BJ (cell line): ENCODE measurements around the gene MAP2K5. TPM values are rescaled to one million over a fixed set of nuclear protein-coding genes. Genes with fewer than 3 reads are reported as not detected.

Source experiments
- CTCF ChIA-PET: fragments of 350-600 bp; formaldehyde crosslinking; extraction: SDS; loops from one replicate; lab custom pipeline; 2021; ENCODE audit warnings: antibody characterized with exemption, inconsistent platforms; lab: Yijun Ruan, JAX
- POLR2A ChIA-PET: fragments of 300-600 bp; sonication (Branson Sonifier 250); formaldehyde crosslinking; extraction: SDS; loops from one replicate; lab custom pipeline; 2021; ENCODE audit warnings: antibody characterized with exemption; lab: Charles Lee
- DNase-seq: peaks from one replicate; pipeline ENCODE4 v3.0.0-alpha.2; 2011; ENCODE audit warnings: low read depth
- H3K27me3 ChIP-seq: 2 replicates; pipeline ENCODE4 v1.6.0; 2011; ENCODE audit warnings: low read length; ENCODE audit not compliant: control insufficient read depth, insufficient read depth
- H3K36me3 ChIP-seq: 2 replicates; pipeline ENCODE4 v1.5.1; 2011; ENCODE audit warnings: low read length; ENCODE audit not compliant: control insufficient read depth, insufficient read depth
- H3K4me3 ChIP-seq: 2 replicates; pipeline ENCODE4 v1.5.1; 2011; ENCODE audit warnings: low read depth, mild to moderate bottlenecking, control low read depth, low read length
- polyA plus RNA-seq: library from polyadenylated mRNA; depleted of rRNA; stranded (reverse); fragments of >200 nt; gene quantifications from 2 replicates; pipeline ENCODE4 v1.2.3, GENCODE V29; 2011
- TF ChIP-seq, protein P1 (sequence below): IDR thresholded peaks from 2 replicates; pipeline ENCODE4 v1.5.1; 2011; ENCODE audit warnings: low read depth, mild to moderate bottlenecking, control low read depth, inconsistent platforms, low read length, moderate library complexity; ENCODE audit not compliant: insufficient read depth

The MAP2K5 gene
- polyA plus RNA-seq, 1 experiment = 5.6 TPM

DNA sequence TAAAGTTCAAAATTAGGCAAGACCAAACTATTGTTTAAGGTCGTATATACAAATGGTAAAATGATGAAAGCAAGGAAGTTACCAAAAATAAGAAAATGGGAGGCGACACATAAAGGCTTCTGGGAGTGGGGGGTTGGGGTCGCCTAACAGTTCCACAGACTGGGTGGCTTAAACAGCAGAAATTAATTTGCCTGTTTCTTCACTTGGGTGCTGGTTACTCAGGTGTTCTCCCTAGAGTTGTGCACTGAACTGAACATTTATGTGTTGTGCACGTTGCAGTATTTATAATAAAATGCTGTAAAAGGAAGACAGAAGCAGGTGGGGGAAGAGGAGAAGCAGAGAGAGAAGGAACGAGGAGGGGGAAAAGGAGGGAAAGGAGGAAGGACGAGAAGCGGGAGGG lies 307.8 kb downstream of the MAP2K5 start:
- Histone ChIP-seq H3K4me3 (no peak overlapping the region), H3K27me3 (no peaks in the 10 kb centered on the region), H3K36me3 (no peaks in the 10 kb centered on the region)
- CTCF ChIA-PET = no interaction called here
- no peak for DNase-seq
- TF ChIP-seq, protein P1, sequence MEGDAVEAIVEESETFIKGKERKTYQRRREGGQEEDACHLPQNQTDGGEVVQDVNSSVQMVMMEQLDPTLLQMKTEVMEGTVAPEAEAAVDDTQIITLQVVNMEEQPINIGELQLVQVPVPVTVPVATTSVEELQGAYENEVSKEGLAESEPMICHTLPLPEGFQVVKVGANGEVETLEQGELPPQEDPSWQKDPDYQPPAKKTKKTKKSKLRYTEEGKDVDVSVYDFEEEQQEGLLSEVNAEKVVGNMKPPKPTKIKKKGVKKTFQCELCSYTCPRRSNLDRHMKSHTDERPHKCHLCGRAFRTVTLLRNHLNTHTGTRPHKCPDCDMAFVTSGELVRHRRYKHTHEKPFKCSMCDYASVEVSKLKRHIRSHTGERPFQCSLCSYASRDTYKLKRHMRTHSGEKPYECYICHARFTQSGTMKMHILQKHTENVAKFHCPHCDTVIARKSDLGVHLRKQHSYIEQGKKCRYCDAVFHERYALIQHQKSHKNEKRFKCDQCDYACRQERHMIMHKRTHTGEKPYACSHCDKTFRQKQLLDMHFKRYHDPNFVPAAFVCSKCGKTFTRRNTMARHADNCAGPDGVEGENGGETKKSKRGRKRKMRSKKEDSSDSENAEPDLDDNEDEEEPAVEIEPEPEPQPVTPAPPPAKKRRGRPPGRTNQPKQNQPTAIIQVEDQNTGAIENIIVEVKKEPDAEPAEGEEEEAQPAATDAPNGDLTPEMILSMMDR = no peak
- POLR2A ChIA-PET = no interaction called here

DNA sequence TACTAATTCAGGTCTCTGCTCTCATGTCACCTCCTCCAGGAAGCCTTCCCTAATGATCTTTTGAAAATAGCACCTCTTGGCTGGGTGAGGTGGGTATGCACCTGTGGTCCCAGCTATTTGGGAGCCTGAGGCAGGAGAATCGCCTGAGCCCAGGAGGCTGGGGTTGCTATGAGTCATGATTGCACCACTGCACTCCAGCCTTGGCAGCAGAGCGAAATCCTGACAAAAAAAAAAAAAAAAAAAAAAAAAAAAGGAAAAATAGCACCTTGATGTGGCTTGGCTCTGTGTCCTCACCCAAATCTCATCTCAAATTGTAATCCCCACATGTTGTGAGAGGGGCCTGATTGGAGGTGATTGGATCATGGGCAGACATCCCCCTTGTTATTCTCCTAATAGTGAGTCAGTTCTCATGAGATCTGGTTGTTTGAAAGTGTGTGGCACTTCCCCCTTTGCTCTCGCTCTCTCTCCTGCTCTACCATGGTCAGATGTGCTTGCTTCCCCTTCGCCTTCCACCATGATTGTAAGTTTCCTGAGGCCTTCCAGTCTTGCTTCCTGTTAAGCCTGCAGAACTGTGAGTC lies 308.6 kb downstream of the MAP2K5 start:
- no peak overlapping the region for H3K4me3 ChIP-seq
- ChIA-PET CTCF (no interaction called here), POLR2A (no interaction called here)
- TF ChIP-seq, protein P1 = no peak
- DNase-seq = no peak
- no peaks in the 10 kb centered on the region for H3K27me3 ChIP-seq
- H3K36me3 ChIP-seq = no peaks in the 10 kb centered on the region

DNA sequence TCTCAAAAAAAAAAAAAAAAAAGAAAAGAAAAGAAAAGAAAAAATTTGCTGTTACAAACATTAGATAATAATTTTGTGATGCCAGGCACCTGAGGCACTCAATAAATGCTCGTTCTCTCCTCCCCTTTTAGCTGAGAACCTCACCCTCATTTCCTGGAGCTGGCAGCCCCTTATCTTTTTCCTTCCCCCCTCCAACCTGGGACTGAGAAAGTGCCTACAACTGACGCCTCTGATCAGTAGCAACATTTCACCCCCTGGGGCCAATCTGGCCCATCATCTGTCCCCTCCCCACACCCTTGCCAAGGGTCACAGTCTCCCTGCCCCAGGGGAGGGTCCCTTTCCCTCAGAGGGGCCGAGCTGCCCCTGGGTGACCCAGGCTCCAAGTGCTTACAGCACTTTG lies 309.9 kb downstream of the MAP2K5 start:
- TF ChIP-seq, protein P1 = no peak
- ChIA-PET CTCF (interaction anchor here (0.8 to 2.4 kb wide), 2 partner anchors 11 to 1072 kb away, joined by 3 to 10 read pairs; no protein-coding TSS in a partner anchor), POLR2A (no interaction called here)
- no peak overlapping the region for H3K4me3 ChIP-seq
- H3K27me3 ChIP-seq = no peaks in the 10 kb centered on the region
- no peaks in the 10 kb centered on the region for H3K36me3 ChIP-seq
- DNase-seq = no peak

DNA sequence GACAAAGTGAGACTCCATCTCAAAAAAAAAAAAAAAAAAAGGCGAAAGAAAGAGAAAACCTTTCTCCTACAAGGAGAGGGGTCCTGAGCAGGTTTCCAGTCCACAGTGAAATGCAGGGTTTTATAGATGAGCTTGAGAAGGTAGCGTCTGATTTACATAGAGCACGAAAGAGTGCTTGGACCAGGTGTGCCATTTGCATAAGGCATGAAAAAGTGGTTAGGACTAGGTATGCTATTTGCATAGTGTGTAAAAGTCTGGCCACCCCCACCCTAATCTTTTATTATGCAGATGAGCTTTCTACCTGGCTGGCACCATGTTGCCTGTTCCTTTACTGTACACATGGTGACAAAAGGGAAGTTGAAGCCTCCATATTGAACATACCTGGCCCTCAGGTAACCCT lies 311.0 kb downstream of the MAP2K5 start:
- CTCF ChIA-PET = interaction anchor here (0.9 to 2.4 kb wide), 2 partner anchors 10 to 302 kb away, joined by 3 to 10 read pairs; no protein-coding TSS in a partner anchor
- TF ChIP-seq, protein P1 = no peak
- no peak overlapping the region for H3K4me3 ChIP-seq
- DNase-seq = no peak
- H3K36me3 ChIP-seq = no peaks in the 10 kb centered on the region
- POLR2A ChIA-PET = no interaction called here
- H3K27me3 ChIP-seq = no peaks in the 10 kb centered on the region

DNA sequence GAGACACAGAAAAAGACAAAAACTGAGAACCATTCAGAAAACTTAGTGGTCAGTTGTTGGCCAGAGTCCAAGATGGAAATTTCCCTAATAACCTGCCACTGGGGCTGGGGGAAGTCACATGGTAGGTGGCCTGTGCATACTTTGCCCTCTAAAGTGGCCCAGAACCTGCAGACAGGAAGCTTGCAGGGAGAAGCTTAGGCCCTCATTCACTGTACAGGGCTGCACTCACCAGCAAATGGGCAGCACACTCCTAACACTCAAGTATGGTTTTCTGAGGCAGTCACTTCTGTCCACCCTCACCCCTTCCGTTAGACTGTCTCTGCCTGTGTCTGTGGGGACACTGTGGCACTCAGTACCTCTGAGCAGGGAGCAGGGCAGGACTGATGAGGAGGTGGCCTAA lies 311.9 kb downstream of the MAP2K5 start:
- TF ChIP-seq, protein P1 = no peak
- POLR2A ChIA-PET = no interaction called here
- no peak overlapping the region for H3K4me3 ChIP-seq
- CTCF ChIA-PET = interaction anchor here (0.9 to 2.4 kb wide), 2 partner anchors 9 to 301 kb away, joined by 3 to 10 read pairs; no protein-coding TSS in a partner anchor
- DNase-seq = no peak
- no peaks in the 10 kb centered on the region for H3K27me3 ChIP-seq
- no peaks in the 10 kb centered on the region for H3K36me3 ChIP-seq
